EL (cell line): ENCODE results near the gene TLCD5.
A peak's percentile ranks its signal among the peaks of the same experiment; 100 is the strongest.

ENCODE experiments used
- DNase-seq: peaks from one replicate; pipeline ENCODE4 v3.0.0-alpha.2; 2016

TLCD5 gene

DNA sequence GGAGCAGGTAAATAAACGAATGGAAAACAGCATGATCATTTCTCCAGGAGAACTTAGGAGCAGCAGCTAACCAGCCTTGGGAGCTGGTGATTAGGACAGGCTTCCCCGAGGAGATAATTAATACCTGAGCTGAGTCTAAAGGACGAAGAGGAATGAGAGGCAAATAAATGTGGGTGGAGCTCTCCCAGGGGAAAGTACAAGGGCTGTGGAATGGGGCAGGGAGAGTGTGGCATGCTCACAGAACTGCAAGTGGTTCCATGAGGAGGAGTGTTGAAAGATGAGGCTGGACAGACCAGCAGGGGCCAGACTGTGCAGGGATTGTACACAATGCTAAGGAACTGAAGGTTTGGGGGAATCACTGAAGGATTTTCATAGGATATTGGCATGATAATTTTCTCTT is 14.2 kb upstream of the TLCD5 start:
- DNase-seq = no peak

- no peak for DNase-seq
Observed at GRCh38 chr11:120314861-120315260, 10.2 kb upstream of the TLCD5 start.

- DNase-seq = no peak
Observed at GRCh38 chr11:120316880-120317688, 8.0 kb upstream of the TLCD5 start.

- no peak for DNase-seq
Observed at GRCh38 chr11:120317689-120318480, 7.2 kb upstream of the TLCD5 start.

- DNase-seq = no peak
Observed at GRCh38 chr11:120318906-120319305, 6.2 kb upstream of the TLCD5 start.

- peak; percentile 73 for DNase-seq
Observed at GRCh38 chr11:120326228-120326627, 1.1 kb downstream of the TLCD5 start.

GRCh38 chr11:120326845-120327281 is 1.8 kb downstream of the TLCD5 start:
- DNase-seq = no peak

GRCh38 chr11:120327311-120327710 is 2.2 kb downstream of the TLCD5 start:
- no peak for DNase-seq

- DNase-seq = peak; percentile 23
Observed at GRCh38 chr11:120329556-120329955, 4.5 kb downstream of the TLCD5 start.

DNA sequence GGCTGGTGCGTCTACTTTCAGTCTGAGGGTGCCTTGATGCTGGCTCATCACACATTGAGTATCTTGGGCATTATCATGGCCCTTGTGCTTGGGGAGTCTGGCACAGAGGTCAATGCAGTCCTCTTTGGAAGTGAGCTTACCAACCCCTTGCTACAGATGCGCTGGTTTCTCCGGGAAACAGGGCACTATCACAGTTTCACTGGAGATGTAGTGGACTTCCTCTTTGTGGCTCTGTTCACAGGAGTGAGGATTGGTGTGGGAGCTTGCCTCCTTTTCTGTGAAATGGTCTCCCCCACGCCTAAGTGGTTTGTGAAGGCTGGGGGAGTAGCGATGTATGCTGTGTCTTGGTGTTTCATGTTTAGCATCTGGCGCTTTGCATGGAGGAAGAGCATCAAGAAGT is 4.9 kb downstream of the TLCD5 start:
- DNase-seq = no peak

GRCh38 chr11:120331301-120331996 is 6.3 kb downstream of the TLCD5 start:
- DNase-seq = peak; percentile 95

DNA sequence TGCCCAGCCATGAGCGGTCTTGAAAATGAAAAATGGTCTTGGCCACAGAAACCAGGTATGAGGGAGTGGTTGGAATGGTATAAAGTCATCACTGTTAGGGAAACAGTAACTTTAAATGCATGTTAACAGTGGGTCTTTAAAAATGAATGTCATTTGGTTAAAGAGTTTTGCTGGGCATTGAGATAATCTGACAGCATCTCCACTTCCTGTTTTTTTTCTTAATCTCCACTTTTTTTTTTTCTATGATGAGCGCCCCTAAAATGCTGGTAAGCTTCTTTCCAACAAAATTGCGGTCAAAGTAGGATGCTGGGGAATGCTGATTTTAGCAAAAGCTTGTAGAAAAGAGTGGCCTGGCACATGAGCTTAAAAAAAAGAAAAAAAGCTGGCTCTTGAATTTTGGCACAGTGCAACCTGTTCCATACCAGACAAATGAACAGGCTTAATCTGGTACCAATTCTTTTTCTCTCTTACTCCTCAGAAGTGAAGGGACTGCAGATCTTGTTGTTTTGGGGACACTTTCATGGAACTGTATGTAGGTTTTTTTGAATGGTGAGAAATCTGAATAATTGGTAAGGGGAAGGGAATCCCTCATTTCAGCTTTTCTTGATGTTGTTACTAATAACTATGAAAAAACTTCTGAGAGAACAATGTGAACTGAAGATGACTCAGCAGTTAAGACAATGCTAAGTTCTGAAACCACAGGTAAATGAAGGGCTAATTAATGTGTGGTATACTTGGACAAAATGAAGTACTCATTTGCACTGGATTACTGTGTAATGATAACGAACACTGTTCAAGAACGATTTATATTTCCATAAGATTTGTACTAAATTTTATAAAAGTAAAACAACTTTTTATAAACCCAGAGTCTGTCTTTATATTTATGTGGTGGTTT is 8.0 kb downstream of the TLCD5 start:
- peak; percentile 36 for DNase-seq

GRCh38 chr11:120333801-120334200 is 8.7 kb downstream of the TLCD5 start:
- no peak for DNase-seq

- no peak for DNase-seq
Observed at GRCh38 chr11:120334332-120334731, 9.2 kb downstream of the TLCD5 start.

- peak; percentile 81 for DNase-seq
Observed at GRCh38 chr11:120334894-120335462, 9.9 kb downstream of the TLCD5 start.

- DNase-seq = no peak
Observed at GRCh38 chr11:120335556-120335907, 10.4 kb downstream of the TLCD5 start.

DNA sequence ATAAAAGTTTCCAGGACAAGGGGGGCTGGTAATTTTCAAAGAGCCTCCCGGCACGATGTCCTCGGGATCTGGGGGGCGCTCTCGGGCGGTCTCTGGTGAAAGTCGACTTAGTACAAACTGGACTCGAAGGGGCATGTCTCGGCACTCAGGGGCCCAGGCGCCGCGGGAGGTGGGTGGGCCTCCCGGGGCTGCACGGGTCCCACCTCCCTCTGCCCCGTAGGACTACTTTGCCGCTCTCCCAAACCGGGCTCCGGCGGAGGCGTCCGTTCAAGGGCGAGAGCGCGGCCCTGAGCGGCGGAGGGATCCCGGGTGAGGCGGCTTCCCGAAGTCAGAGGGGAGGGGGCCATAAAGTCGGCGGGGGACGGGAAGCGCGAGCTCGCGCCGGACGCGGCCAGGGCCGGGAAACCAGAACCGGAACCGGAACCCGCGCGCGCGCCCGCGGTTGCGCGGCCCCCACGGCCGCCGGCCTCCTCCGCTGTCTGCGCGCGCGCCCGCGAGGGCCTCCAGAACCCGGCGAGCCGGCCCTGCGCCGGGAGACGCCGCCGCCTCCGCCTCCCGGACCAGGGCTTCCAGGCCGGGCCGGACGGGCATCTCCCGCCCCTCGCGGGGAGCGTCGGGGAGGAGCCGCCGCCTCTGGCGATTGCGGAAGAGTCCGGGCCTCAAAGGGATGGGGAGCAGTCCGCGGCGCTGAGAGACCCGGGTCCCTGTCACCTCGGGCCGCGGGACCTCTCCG is 11.0 kb downstream of the TLCD5 start, which contains the start of gene ARHGEF12:
Gene ARHGEF12, plus strand, starts transcription at position 506 of the 733 bp plus-strand sequence. CDS start 831 bp downstream, outside the sequence.
- DNase-seq = peak; percentile 97

- peak; percentile 55 for DNase-seq
Observed at GRCh38 chr11:120336641-120337354, 11.7 kb downstream of the TLCD5 start.

DNA sequence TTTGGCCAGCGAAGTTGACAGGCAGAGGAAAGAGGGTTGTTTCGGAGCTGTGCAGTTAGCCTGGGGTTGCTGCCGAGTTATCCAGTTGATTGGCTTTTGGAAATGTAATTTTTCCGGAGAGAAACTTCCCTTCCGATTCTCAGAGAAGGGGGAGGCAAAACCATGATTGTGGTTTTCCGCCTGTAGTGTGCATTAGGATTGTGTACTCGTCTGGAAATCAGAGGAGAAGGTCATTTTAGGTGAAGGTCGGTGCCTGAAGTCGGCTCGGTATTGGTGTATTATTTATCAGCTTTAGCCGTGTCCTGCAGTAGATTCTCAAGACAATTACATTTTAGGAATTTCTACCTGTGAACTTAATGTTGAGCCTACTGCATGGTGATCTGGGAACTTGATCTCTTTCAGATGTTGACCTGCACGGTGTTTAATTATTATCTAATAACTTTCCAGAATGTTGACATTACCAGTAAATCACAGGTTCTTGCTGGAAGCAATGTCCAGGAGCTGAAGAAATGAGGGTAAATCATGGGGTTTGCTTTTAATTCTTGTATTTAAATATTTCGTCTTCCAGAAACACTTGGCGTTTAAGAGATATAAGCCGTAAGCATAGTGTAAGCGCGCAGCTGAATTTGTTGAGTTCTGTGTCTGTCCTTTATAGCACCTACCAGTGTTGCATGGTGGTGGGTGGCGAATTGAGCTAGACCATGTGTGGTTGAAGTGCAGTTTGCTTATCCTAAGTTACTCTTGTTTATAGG is 12.4 kb downstream of the TLCD5 start:
- DNase-seq = peak; percentile 27
